ENCODE data around the gene HPSE. TPM values are rescaled to one million over a fixed set of nuclear protein-coding genes. Genes with fewer than 3 reads are reported as not detected.

The HPSE gene
- total RNA-seq, 1 donor, result 0.36 TPM

GRCh38 chr4:83339573-83339972, 4.9 kb upstream of the HPSE start:
- Histone ChIP-seq H2AFZ (ENCODE audit: low read length) (no peak overlapping the region), H3K4me2 (ENCODE audit: insufficient read depth, low read length) (no peak overlapping the region), H3K4me3 (ENCODE audit: insufficient read depth, low read length) (no peak overlapping the region), H3K27ac (ENCODE audit: low read depth, low read length) (no peak overlapping the region), H3K27me3 (ENCODE audit: insufficient read depth, low read length) (peaks cover 19% of the 10 kb centered on the region), H3K36me3 (ENCODE audit: insufficient read depth, low read length) (no peaks in the 10 kb centered on the region), H4K20me1 (ENCODE audit: insufficient read depth, low read length) (no peaks in the 10 kb centered on the region), H3K79me2 (ENCODE audit: insufficient read depth, low read length) (no peaks in the 10 kb centered on the region), H3K9me3 (ENCODE audit: low read depth, low read length) (no peaks in the 10 kb centered on the region), H3K4me1 (ENCODE audit: insufficient read depth, low read length) (peaks cover 3% of the 10 kb centered on the region)
- no peak for DNase-seq (ENCODE audit: insufficient read length, low spot score, missing footprints)
- no peak for TF ChIP-seq CTCF (IDR thresholded peaks at IDR 0.05; ENCODE audit: extremely low read depth, low read depth, low read length)

GRCh38 chr4:83335701-83336100, 1.1 kb upstream of the HPSE start:
- DNase-seq (ENCODE audit: insufficient read length, low spot score, missing footprints), result no peak
- TF ChIP-seq CTCF (IDR thresholded peaks at IDR 0.05; ENCODE audit: extremely low read depth, low read depth, low read length), result no peak
- no peaks in the 10 kb centered on the region for H3K36me3 ChIP-seq (ENCODE audit: insufficient read depth, low read length)
- H3K4me2 ChIP-seq (ENCODE audit: insufficient read depth, low read length), result no peak overlapping the region
- H4K20me1 ChIP-seq (ENCODE audit: insufficient read depth, low read length), result no peaks in the 10 kb centered on the region
- peaks cover 34% of the 10 kb centered on the region for H3K27me3 ChIP-seq (ENCODE audit: insufficient read depth, low read length)
- H3K79me2 ChIP-seq (ENCODE audit: insufficient read depth, low read length), result no peaks in the 10 kb centered on the region
- H3K4me3 ChIP-seq (ENCODE audit: insufficient read depth, low read length), result no peak overlapping the region
- no peak overlapping the region for H2AFZ ChIP-seq (ENCODE audit: low read length)
- no peaks in the 10 kb centered on the region for H3K9me3 ChIP-seq (ENCODE audit: low read depth, low read length)
- H3K27ac ChIP-seq (ENCODE audit: low read depth, low read length), result no peak overlapping the region
- H3K4me1 ChIP-seq (ENCODE audit: insufficient read depth, low read length), result peaks cover 5% of the 10 kb centered on the region

- Histone ChIP-seq H4K20me1 (ENCODE audit: insufficient read depth, low read length) (no peaks in the 10 kb centered on the region), H2AFZ (ENCODE audit: low read length) (no peak overlapping the region), H3K9me3 (ENCODE audit: low read depth, low read length) (no peaks in the 10 kb centered on the region), H3K36me3 (ENCODE audit: insufficient read depth, low read length) (no peaks in the 10 kb centered on the region), H3K27ac (ENCODE audit: low read depth, low read length) (no peak overlapping the region), H3K4me2 (ENCODE audit: insufficient read depth, low read length) (no peak overlapping the region), H3K79me2 (ENCODE audit: insufficient read depth, low read length) (no peaks in the 10 kb centered on the region), H3K4me3 (ENCODE audit: insufficient read depth, low read length) (no peak overlapping the region), H3K4me1 (ENCODE audit: insufficient read depth, low read length) (peaks cover 5% of the 10 kb centered on the region), H3K27me3 (ENCODE audit: insufficient read depth, low read length) (peaks cover 38% of the 10 kb centered on the region)
- no peak for TF ChIP-seq CTCF (IDR thresholded peaks at IDR 0.05; ENCODE audit: extremely low read depth, low read depth, low read length)
- no peak for DNase-seq (ENCODE audit: insufficient read length, low spot score, missing footprints)
Observed at GRCh38 chr4:83331956-83332355, 2.7 kb downstream of the HPSE start.

GRCh38 chr4:83329521-83330110, 5.0 kb downstream of the HPSE start:
- DNase-seq (ENCODE audit: insufficient read length, low spot score, missing footprints), result no peak
- H2AFZ ChIP-seq (ENCODE audit: low read length), result no peak overlapping the region
- H3K27ac ChIP-seq (ENCODE audit: low read depth, low read length), result no peak overlapping the region
- H3K4me1 ChIP-seq (ENCODE audit: insufficient read depth, low read length), result peaks cover 3% of the 10 kb centered on the region
- no peak for TF ChIP-seq CTCF (IDR thresholded peaks at IDR 0.05; ENCODE audit: extremely low read depth, low read depth, low read length)
- no peaks in the 10 kb centered on the region for H3K36me3 ChIP-seq (ENCODE audit: insufficient read depth, low read length)
- H4K20me1 ChIP-seq (ENCODE audit: insufficient read depth, low read length), result no peaks in the 10 kb centered on the region
- no peak overlapping the region for H3K4me2 ChIP-seq (ENCODE audit: insufficient read depth, low read length)
- no peaks in the 10 kb centered on the region for H3K79me2 ChIP-seq (ENCODE audit: insufficient read depth, low read length)
- no peak overlapping the region for H3K4me3 ChIP-seq (ENCODE audit: insufficient read depth, low read length)
- H3K27me3 ChIP-seq (ENCODE audit: insufficient read depth, low read length), result peaks cover 23% of the 10 kb centered on the region
- H3K9me3 ChIP-seq (ENCODE audit: low read depth, low read length), result no peaks in the 10 kb centered on the region
